Left hindlimb (tissue), 1 donor: ENCODE data around the gene USP34.
A peak's percentile ranks its signal among the peaks of the same experiment; 100 is the strongest.

Experiments used
- DNase-seq: peaks from one replicate; pipeline ENCODE4 v3.0.0-alpha.2; 2018

USP34 gene

GRCh38 chr2:61144697-61145268, 326.1 kb downstream of the USP34 start:
- DNase-seq: peak; percentile 98

GRCh38 chr2:61141151-61141550, 329.7 kb downstream of the USP34 start:
- DNase-seq: no peak

DNA sequence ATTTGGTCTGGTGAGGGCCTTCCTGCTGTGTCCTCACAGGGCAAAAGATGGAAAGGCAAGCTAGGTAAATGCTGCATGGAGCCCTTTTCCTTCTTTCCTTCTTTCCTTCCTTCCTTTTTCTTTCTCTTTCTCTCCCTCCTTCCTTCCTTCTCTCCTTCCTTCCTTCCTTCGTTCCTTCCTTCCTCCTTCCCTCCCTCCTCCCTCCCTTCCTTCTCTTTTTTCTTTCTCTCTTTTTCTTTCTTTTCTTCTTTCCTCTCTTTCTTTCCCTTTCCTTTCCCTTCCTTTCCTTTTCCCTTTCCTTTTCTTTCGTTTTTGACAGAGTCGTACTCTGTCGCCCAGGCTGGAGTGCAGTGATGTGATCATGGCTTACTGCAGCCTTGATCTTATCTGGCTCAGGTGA, 332.0 kb downstream of the USP34 start:
- no peak for DNase-seq
